Neuronal stem cell (in vitro differentiated cells): Measurements from ENCODE around the gene GPR141.

Source experiments
- DNase-seq: peaks from one replicate; pipeline ENCODE4 v3.0.0-alpha.2; 2013; ENCODE audit warnings: low spot score
- H2AFZ ChIP-seq: one replicate; pipeline ENCODE4 v1.6.1; 2013; ENCODE audit warnings: mild to moderate bottlenecking, low read length, inconsistent platforms
- H2AK5ac ChIP-seq: 2 replicates; pipeline ENCODE4 v1.6.1; 2013; ENCODE audit warnings: low read depth, mild to moderate bottlenecking, inconsistent platforms, low read length, moderate library complexity, mixed read lengths
- H2BK120ac ChIP-seq: 2 replicates; pipeline ENCODE4 v1.6.1; 2013; ENCODE audit warnings: low read depth, mild to moderate bottlenecking, inconsistent platforms, low read length, moderate library complexity, mixed read lengths
- H2BK12ac ChIP-seq: one replicate; pipeline ENCODE4 v1.6.1; 2013; ENCODE audit warnings: low read length, inconsistent platforms
- H2BK15ac ChIP-seq: 2 replicates; pipeline ENCODE4 v1.6.1; 2013; ENCODE audit warnings: mild to moderate bottlenecking, low read length, inconsistent platforms, mixed read lengths
- H2BK5ac ChIP-seq: one replicate; pipeline ENCODE4 v1.6.1; 2013; ENCODE audit warnings: inconsistent platforms, mild to moderate bottlenecking, low read length, moderate library complexity
- H3K14ac ChIP-seq: one replicate; pipeline ENCODE4 v1.6.1; 2013; ENCODE audit warnings: low read length, inconsistent platforms
- H3K18ac ChIP-seq: 2 replicates; pipeline ENCODE4 v1.6.1; 2013; ENCODE audit warnings: low read length, inconsistent platforms
- H3K23ac ChIP-seq: 2 replicates; pipeline ENCODE4 v1.6.1; 2013; ENCODE audit warnings: low read depth, mild to moderate bottlenecking, mixed read lengths, low read length, inconsistent platforms; ENCODE audit not compliant: poor library complexity
- H3K27ac ChIP-seq: replicated peaks from 3 replicates; pipeline ENCODE4 v1.5.1; 2013; ENCODE audit warnings: low read length, inconsistent platforms
- H3K27me3 ChIP-seq, 3 experiments: 2 replicates each; pipeline ENCODE4 v1.6.1; 2013; ENCODE audit warnings: low read length in 3 of 3, mild to moderate bottlenecking in 2 of 3, inconsistent platforms in 1 of 3, low read depth in 1 of 3, mixed read lengths in 1 of 3, moderate library complexity in 1 of 3; ENCODE audit not compliant: control insufficient read depth in 3 of 3, insufficient read depth in 3 of 3
- H3K36me3 ChIP-seq, 2 donors: replicated peaks in 1 of 2; 2 replicates each; pipeline ENCODE4 v1.6.1; 2013; ENCODE audit warnings: low read length in 2 of 2; ENCODE audit not compliant: control insufficient read depth in 2 of 2, insufficient read depth in 2 of 2
- H3K4ac ChIP-seq: 2 replicates; pipeline ENCODE4 v1.6.1; 2013; ENCODE audit warnings: inconsistent platforms, mild to moderate bottlenecking, low read length, moderate library complexity
- H3K4me1 ChIP-seq, 2 donors: 1 replicate in 1 of 2; 2 replicates in 1 of 2; pipeline ENCODE4 v1.6.1; 2013; ENCODE audit warnings: low read length in 2 of 2, low read depth in 1 of 2; ENCODE audit not compliant: control insufficient read depth in 2 of 2, insufficient read depth in 1 of 2
- H3K4me2 ChIP-seq: one replicate; pipeline ENCODE4 v1.6.1; 2013; ENCODE audit warnings: mild to moderate bottlenecking, low read length, inconsistent platforms; ENCODE audit not compliant: insufficient read depth, poor library complexity, severe bottlenecking
- H3K4me3 ChIP-seq, 2 donors: 2 replicates each; pipeline ENCODE4 v1.5.1; 2013; ENCODE audit warnings: low read length in 2 of 2, mild to moderate bottlenecking in 2 of 2, inconsistent platforms in 1 of 2, moderate library complexity in 1 of 2
- H3K79me1 ChIP-seq: one replicate; pipeline ENCODE4 v1.6.1; 2013; ENCODE audit warnings: low read depth, mild to moderate bottlenecking, inconsistent platforms, low read length, moderate library complexity
- H3K9ac ChIP-seq: one replicate; pipeline ENCODE4 v1.6.1; 2013; ENCODE audit warnings: mild to moderate bottlenecking, low read depth, low read length, inconsistent platforms; ENCODE audit not compliant: poor library complexity
- H3K9me3 ChIP-seq, 2 donors: replicated peaks in 1 of 2; 2 replicates each; pipeline versions ENCODE3 to v1.6.1; 2013; ENCODE audit warnings: low read length in 2 of 2, mild to moderate bottlenecking in 2 of 2, inconsistent platforms in 1 of 2, low read depth in 1 of 2, mixed read lengths in 1 of 2, moderate library complexity in 1 of 2; ENCODE audit not compliant: control insufficient read depth in 2 of 2, insufficient read depth in 1 of 2
- H4K8ac ChIP-seq: one replicate; pipeline ENCODE4 v1.6.1; 2013; ENCODE audit warnings: low read depth, mild to moderate bottlenecking, inconsistent platforms, low read length, moderate library complexity
- H4K91ac ChIP-seq: one replicate; pipeline ENCODE4 v1.6.1; 2013; ENCODE audit warnings: low read length, low read depth, mild to moderate bottlenecking, inconsistent platforms; ENCODE audit not compliant: poor library complexity
- WGBS, 2 donors: extraction: QIAGEN DNeasy Blood & Tissue Kit; methylation state at CpG; one replicate each; pipeline ENCODE4 v1.1.7; 2013; ENCODE audit warnings: missing lambda C conversion rate in 2 of 2, mixed read lengths in 1 of 2; ENCODE audit not compliant: insufficient read length in 2 of 2, insufficient replicate concordance in 1 of 2; ENCODE audit errors: extremely low coverage in 2 of 2; 5-methylcytosine and 5-hydroxymethylcytosine counted together

Gene GPR141

GRCh38 chr7:37705976-37706375 is 22.4 kb downstream of the GPR141 start:
- Histone ChIP-seq H3K9ac (no peak overlapping the region), H3K9me3 (no peaks in the 10 kb centered on the region), H3K27ac (no peak overlapping the region), H3K18ac (no peak overlapping the region), H2BK15ac (no peak overlapping the region), H3K36me3 (no peaks in the 10 kb centered on the region), H3K4me2 (no peak overlapping the region), H2AK5ac (no peak overlapping the region), H3K14ac (no peak overlapping the region), H3K27me3 (no peaks in the 10 kb centered on the region), H3K4me3 (no peak overlapping the region), H3K79me1 (no peaks in the 10 kb centered on the region), H3K23ac (no peak overlapping the region), H3K4ac (no peak overlapping the region), H2AFZ (peak overlapping the region; percentile 68), H4K8ac (no peak overlapping the region), H2BK120ac (no peak overlapping the region), H4K91ac (no peak overlapping the region), H3K4me1 (no peaks in the 10 kb centered on the region), H2BK12ac (no peak overlapping the region), H2BK5ac (no peak overlapping the region)
- no CpG with 5 or more reads among the region's 6 CpGs for WGBS, 2 donors
- DNase-seq = no peak

- Histone ChIP-seq H2BK12ac (no peak overlapping the region), H3K79me1 (no peaks in the 10 kb centered on the region), H3K23ac (no peak overlapping the region), H3K4me3 (no peak overlapping the region), H3K4me2 (no peak overlapping the region), H3K9me3 (no peaks in the 10 kb centered on the region), H3K4me1 (no peaks in the 10 kb centered on the region), H3K36me3 (no peaks in the 10 kb centered on the region), H2BK15ac (no peak overlapping the region), H3K4ac (no peak overlapping the region), H3K27ac (no peak overlapping the region), H2BK5ac (no peak overlapping the region), H2BK120ac (no peak overlapping the region), H2AFZ (peak overlapping the region; percentile 68), H3K9ac (no peak overlapping the region), H3K18ac (no peak overlapping the region), H3K14ac (no peak overlapping the region), H3K27me3 (no peaks in the 10 kb centered on the region), H4K8ac (no peak overlapping the region), H4K91ac (no peak overlapping the region), H2AK5ac (no peak overlapping the region)
- no peak for DNase-seq
- WGBS, 2 donors = no CpG with 5 or more reads among the region's 5 CpGs
Observed at GRCh38 chr7:37706804-37707203, 23.2 kb downstream of the GPR141 start.

GRCh38 chr7:37707754-37708485 is 24.4 kb downstream of the GPR141 start:
- no peak for DNase-seq
- H4K8ac ChIP-seq = no peak overlapping the region
- WGBS, 2 donors = no CpG with 5 or more reads among the region's 4 CpGs
- no peak overlapping the region for H3K4me3 ChIP-seq
- no peak overlapping the region for H3K27ac ChIP-seq
- H2BK120ac ChIP-seq = no peak overlapping the region
- no peak overlapping the region for H3K4ac ChIP-seq
- H2AFZ ChIP-seq = no peak overlapping the region
- H3K4me2 ChIP-seq = no peak overlapping the region
- H2AK5ac ChIP-seq = no peak overlapping the region
- no peaks in the 10 kb centered on the region for H3K27me3 ChIP-seq
- H3K14ac ChIP-seq = no peak overlapping the region
- no peaks in the 10 kb centered on the region for H3K4me1 ChIP-seq
- no peaks in the 10 kb centered on the region for H3K36me3 ChIP-seq
- no peaks in the 10 kb centered on the region for H3K79me1 ChIP-seq
- no peak overlapping the region for H4K91ac ChIP-seq
- no peak overlapping the region for H2BK5ac ChIP-seq
- H3K23ac ChIP-seq = no peak overlapping the region
- no peak overlapping the region for H3K9ac ChIP-seq
- no peak overlapping the region for H2BK15ac ChIP-seq
- no peaks in the 10 kb centered on the region for H3K9me3 ChIP-seq
- H3K18ac ChIP-seq = no peak overlapping the region
- no peak overlapping the region for H2BK12ac ChIP-seq

GRCh38 chr7:37709631-37710509 is 26.3 kb downstream of the GPR141 start:
- DNase-seq = no peak

More at GRCh38 chr7:37709631-37710509, 26.3 kb downstream of the GPR141 start:
- H3K9me3 ChIP-seq = no peaks in the 10 kb centered on the region
- no peak overlapping the region for H2AK5ac ChIP-seq
- H3K4me1 ChIP-seq = no peaks in the 10 kb centered on the region
- H3K23ac ChIP-seq = no peak overlapping the region
- no peak overlapping the region for H3K18ac ChIP-seq
- no peak overlapping the region for H4K8ac ChIP-seq
- no peak overlapping the region for H3K14ac ChIP-seq
- no peak overlapping the region for H3K4me2 ChIP-seq
- H3K36me3 ChIP-seq = no peaks in the 10 kb centered on the region
- no peaks in the 10 kb centered on the region for H3K79me1 ChIP-seq
- H2BK15ac ChIP-seq = no peak overlapping the region
- WGBS, 2 donors = no CpG with 5 or more reads among the region's 5 CpGs
- H4K91ac ChIP-seq = no peak overlapping the region
- no peak overlapping the region for H2BK12ac ChIP-seq
- no peak overlapping the region for H3K4ac ChIP-seq
- H2AFZ ChIP-seq = no peak overlapping the region
- no peak overlapping the region for H3K9ac ChIP-seq
- H3K27me3 ChIP-seq = no peaks in the 10 kb centered on the region
- H2BK5ac ChIP-seq = no peak overlapping the region
- H3K4me3 ChIP-seq = no peak overlapping the region
- no peak overlapping the region for H3K27ac ChIP-seq
- H2BK120ac ChIP-seq = no peak overlapping the region
